ENCODE results near the gene ZNF423.

ZNF423 gene

GRCh38 chr16:49620158-49620868 lies 235.6 kb downstream of the ZNF423 start:
- DNase-seq (ENCODE audit: insufficient read length, low spot score), result no peak
- FAIRE-seq, result no peak
- TF ChIP-seq TAF1 (IDR thresholded peaks at IDR 0.05; ENCODE audit: low read depth, low read length), result no peak
- TF ChIP-seq POLR2A (IDR thresholded peaks at IDR 0.05; ENCODE audit: low read depth, low read length), result no peak
- TF ChIP-seq SPI1 (IDR thresholded peaks at IDR 0.05; ENCODE audit: low read depth, low read length), result no peak
- TF ChIP-seq POU2F2 (IDR thresholded peaks at IDR 0.05; ENCODE audit: low read depth, low read length), result no peak
- no peak for TF ChIP-seq POLR2AphosphoS5 (IDR thresholded peaks at IDR 0.05; ENCODE audit: low read depth, low read length)
- no peak for TF ChIP-seq PAX5 (IDR thresholded peaks at IDR 0.05; ENCODE audit: insufficient read depth, low read length, severe bottlenecking)

GRCh38 chr16:49619811-49620157 lies 236.1 kb downstream of the ZNF423 start:
- DNase-seq (ENCODE audit: insufficient read length, low spot score), result no peak
- no peak for TF ChIP-seq POU2F2 (IDR thresholded peaks at IDR 0.05; ENCODE audit: low read depth, low read length)
- TF ChIP-seq PAX5 (IDR thresholded peaks at IDR 0.05; ENCODE audit: insufficient read depth, low read length, severe bottlenecking), result no peak
- no peak for TF ChIP-seq POLR2AphosphoS5 (IDR thresholded peaks at IDR 0.05; ENCODE audit: low read depth, low read length)
- TF ChIP-seq SPI1 (IDR thresholded peaks at IDR 0.05; ENCODE audit: low read depth, low read length), result no peak
- no peak for TF ChIP-seq POLR2A (IDR thresholded peaks at IDR 0.05; ENCODE audit: low read depth, low read length)
- no peak for TF ChIP-seq TAF1 (IDR thresholded peaks at IDR 0.05; ENCODE audit: low read depth, low read length)
- no peak for FAIRE-seq

GRCh38 chr16:49618955-49619354 lies 237.0 kb downstream of the ZNF423 start:
- TF ChIP-seq PAX5 (IDR thresholded peaks at IDR 0.05; ENCODE audit: insufficient read depth, low read length, severe bottlenecking) (no peak), POLR2A (IDR thresholded peaks at IDR 0.05; ENCODE audit: low read depth, low read length) (no peak), SPI1 (IDR thresholded peaks at IDR 0.05; ENCODE audit: low read depth, low read length) (no peak), TAF1 (IDR thresholded peaks at IDR 0.05; ENCODE audit: low read depth, low read length) (no peak), POLR2AphosphoS5 (IDR thresholded peaks at IDR 0.05; ENCODE audit: low read depth, low read length) (no peak), POU2F2 (IDR thresholded peaks at IDR 0.05; ENCODE audit: low read depth, low read length) (no peak)
- DNase-seq (ENCODE audit: insufficient read length, low spot score), result no peak
- no peak for FAIRE-seq

- no peak for DNase-seq (ENCODE audit: insufficient read length, low spot score)
Observed at GRCh38 chr16:49617710-49618330, 238.1 kb downstream of the ZNF423 start.

GRCh38 chr16:49617016-49617629 lies 238.8 kb downstream of the ZNF423 start:
- DNase-seq (ENCODE audit: insufficient read length, low spot score) (no peak), FAIRE-seq (no peak)
- TF ChIP-seq POU2F2 (IDR thresholded peaks at IDR 0.05; ENCODE audit: low read depth, low read length) (no peak), TAF1 (IDR thresholded peaks at IDR 0.05; ENCODE audit: low read depth, low read length) (no peak), PAX5 (IDR thresholded peaks at IDR 0.05; ENCODE audit: insufficient read depth, low read length, severe bottlenecking) (no peak), POLR2A (IDR thresholded peaks at IDR 0.05; ENCODE audit: low read depth, low read length) (no peak), SPI1 (IDR thresholded peaks at IDR 0.05; ENCODE audit: low read depth, low read length) (no peak), POLR2AphosphoS5 (IDR thresholded peaks at IDR 0.05; ENCODE audit: low read depth, low read length) (no peak)

More at GRCh38 chr16:49617710-49618330, 238.1 kb downstream of the ZNF423 start:
- no peak for FAIRE-seq
- TF ChIP-seq SPI1 (IDR thresholded peaks at IDR 0.05; ENCODE audit: low read depth, low read length) (no peak), POLR2AphosphoS5 (IDR thresholded peaks at IDR 0.05; ENCODE audit: low read depth, low read length) (no peak), TAF1 (IDR thresholded peaks at IDR 0.05; ENCODE audit: low read depth, low read length) (no peak), POU2F2 (IDR thresholded peaks at IDR 0.05; ENCODE audit: low read depth, low read length) (no peak), POLR2A (IDR thresholded peaks at IDR 0.05; ENCODE audit: low read depth, low read length) (no peak), PAX5 (IDR thresholded peaks at IDR 0.05; ENCODE audit: insufficient read depth, low read length, severe bottlenecking) (no peak)

GRCh38 chr16:49615576-49615975 lies 240.3 kb downstream of the ZNF423 start:
- no peak for DNase-seq (ENCODE audit: insufficient read length, low spot score)
- FAIRE-seq, result no peak
- no peak for TF ChIP-seq PAX5 (IDR thresholded peaks at IDR 0.05; ENCODE audit: insufficient read depth, low read length, severe bottlenecking)
- no peak for TF ChIP-seq POLR2AphosphoS5 (IDR thresholded peaks at IDR 0.05; ENCODE audit: low read depth, low read length)
- no peak for TF ChIP-seq SPI1 (IDR thresholded peaks at IDR 0.05; ENCODE audit: low read depth, low read length)
- TF ChIP-seq POLR2A (IDR thresholded peaks at IDR 0.05; ENCODE audit: low read depth, low read length), result no peak
- TF ChIP-seq TAF1 (IDR thresholded peaks at IDR 0.05; ENCODE audit: low read depth, low read length), result no peak
- no peak for TF ChIP-seq POU2F2 (IDR thresholded peaks at IDR 0.05; ENCODE audit: low read depth, low read length)

- DNase-seq (ENCODE audit: insufficient read length, low spot score) (no peak), FAIRE-seq (no peak)
- no peak for TF ChIP-seq SPI1 (IDR thresholded peaks at IDR 0.05; ENCODE audit: low read depth, low read length)
- no peak for TF ChIP-seq POLR2AphosphoS5 (IDR thresholded peaks at IDR 0.05; ENCODE audit: low read depth, low read length)
- no peak for TF ChIP-seq POU2F2 (IDR thresholded peaks at IDR 0.05; ENCODE audit: low read depth, low read length)
- no peak for TF ChIP-seq POLR2A (IDR thresholded peaks at IDR 0.05; ENCODE audit: low read depth, low read length)
- no peak for TF ChIP-seq PAX5 (IDR thresholded peaks at IDR 0.05; ENCODE audit: insufficient read depth, low read length, severe bottlenecking)
- no peak for TF ChIP-seq TAF1 (IDR thresholded peaks at IDR 0.05; ENCODE audit: low read depth, low read length)
Observed at GRCh38 chr16:49610983-49611382, 244.9 kb downstream of the ZNF423 start.

GRCh38 chr16:49608779-49609178 lies 247.1 kb downstream of the ZNF423 start:
- FAIRE-seq (no peak), DNase-seq (ENCODE audit: insufficient read length, low spot score) (no peak)
- TF ChIP-seq SPI1 (IDR thresholded peaks at IDR 0.05; ENCODE audit: low read depth, low read length), result no peak
- no peak for TF ChIP-seq POLR2AphosphoS5 (IDR thresholded peaks at IDR 0.05; ENCODE audit: low read depth, low read length)
- TF ChIP-seq PAX5 (IDR thresholded peaks at IDR 0.05; ENCODE audit: insufficient read depth, low read length, severe bottlenecking), result no peak
- no peak for TF ChIP-seq POU2F2 (IDR thresholded peaks at IDR 0.05; ENCODE audit: low read depth, low read length)
- no peak for TF ChIP-seq POLR2A (IDR thresholded peaks at IDR 0.05; ENCODE audit: low read depth, low read length)
- TF ChIP-seq TAF1 (IDR thresholded peaks at IDR 0.05; ENCODE audit: low read depth, low read length), result no peak

- FAIRE-seq (no peak), DNase-seq (ENCODE audit: insufficient read length, low spot score) (no peak)
- no peak for TF ChIP-seq TAF1 (IDR thresholded peaks at IDR 0.05; ENCODE audit: low read depth, low read length)
- TF ChIP-seq PAX5 (IDR thresholded peaks at IDR 0.05; ENCODE audit: insufficient read depth, low read length, severe bottlenecking), result no peak
- no peak for TF ChIP-seq POLR2AphosphoS5 (IDR thresholded peaks at IDR 0.05; ENCODE audit: low read depth, low read length)
- no peak for TF ChIP-seq POU2F2 (IDR thresholded peaks at IDR 0.05; ENCODE audit: low read depth, low read length)
- no peak for TF ChIP-seq POLR2A (IDR thresholded peaks at IDR 0.05; ENCODE audit: low read depth, low read length)
- no peak for TF ChIP-seq SPI1 (IDR thresholded peaks at IDR 0.05; ENCODE audit: low read depth, low read length)
Observed at GRCh38 chr16:49608098-49608497, 247.8 kb downstream of the ZNF423 start.

Data from GM12891 (cell line).